GM12878 (cell line): ENCODE data around the gene KRTCAP3. TPM values are rescaled to one million over a fixed set of nuclear protein-coding genes. Genes with fewer than 3 reads are reported as not detected.

Experiments
- ASH2L ChIP-seq: fragments of 300-600, 200-600 bp; sonication (generic); IDR thresholded peaks from 2 replicates; pipeline ENCODE4 v1.6.1; 2017; ENCODE audit warnings: low read depth, mild to moderate bottlenecking, borderline replicate concordance
- BACH1 ChIP-seq: fragments of 450-650 bp; IDR thresholded peaks from 2 replicates; pipeline ENCODE4 v1.6.1; 2017; ENCODE audit warnings: mild to moderate bottlenecking, borderline replicate concordance
- CBX5 ChIP-seq: sonication (generic); IDR thresholded peaks from 2 replicates; pipeline ENCODE4 v1.6.1; 2016; ENCODE audit warnings: low read depth, moderate library complexity, mild to moderate bottlenecking, inconsistent platforms
- EED ChIP-seq: sonication (generic); IDR thresholded peaks from 2 replicates; pipeline ENCODE4 v1.6.1; 2016; ENCODE audit warnings: antibody characterized with exemption, low read depth
- FOXK2 ChIP-seq: fragments of 450-650 bp; IDR thresholded peaks from 2 replicates; pipeline ENCODE4 v1.6.1; 2017; ENCODE audit warnings: mild to moderate bottlenecking, moderate library complexity
- JUND ChIP-seq: IDR thresholded peaks from 2 replicates; pipeline ENCODE4 v1.6.1; 2012; ENCODE audit warnings: low read depth, mild to moderate bottlenecking, low read length, improper control_type of control experiment, moderate library complexity
- NFYB ChIP-seq: IDR thresholded peaks from 2 replicates; pipeline ENCODE4 v1.6.1; 2011; ENCODE audit warnings: low read depth, mild to moderate bottlenecking, low read length, improper control_type of control experiment, moderate library complexity; ENCODE audit not compliant: insufficient read depth
- NRF1 ChIP-seq: conservative IDR thresholded peaks from 2 replicates; pipeline ENCODE4 v1.6.1; 2011; ENCODE audit warnings: mild to moderate bottlenecking, low read depth, low read length, improper control_type of control experiment
- PAX8 ChIP-seq: fragments of 450-650 bp; IDR thresholded peaks from 2 replicates; pipeline ENCODE4 v1.6.1; 2017; ENCODE audit warnings: mild to moderate bottlenecking, moderate library complexity
- POLR2AphosphoS2 ChIP-seq: IDR thresholded peaks from 2 replicates; pipeline ENCODE4 v1.6.1; 2011; ENCODE audit warnings: low read depth, mild to moderate bottlenecking, low read length, improper control_type of control experiment, moderate library complexity
- TCF3 ChIP-seq: IDR thresholded peaks from 2 replicates; pipeline ENCODE4 v1.6.1; 2012; ENCODE audit warnings: low read depth, mild to moderate bottlenecking, low read length, borderline replicate concordance; ENCODE audit not compliant: insufficient read depth
- ZNF384 ChIP-seq: IDR thresholded peaks from 2 replicates; pipeline ENCODE4 v1.6.1; 2012; ENCODE audit warnings: low read depth, mild to moderate bottlenecking, low read length, improper control_type of control experiment, borderline replicate concordance
- ZSCAN29 ChIP-seq: fragments of 450-650 bp; IDR thresholded peaks from 2 replicates; pipeline ENCODE4 v1.6.1; 2017; ENCODE audit warnings: mild to moderate bottlenecking, moderate library complexity
- polyA plus RNA-seq, 11 experiments: library from polyadenylated mRNA; depleted of rRNA in 4 of 11; unstranded in 6 of 11; stranded (reverse) in 5 of 11; fragments of >200 nt; fragmentation: Nextera tagmentation in 4 of 11; fragmentation: Illumina TruSeq in 1 of 11; extraction: Ambion mirVana in 4 of 11; extraction: Trizol in 1 of 11; gene quantifications; 1 replicate in 1 of 11; 2 replicates in 10 of 11; pipeline versions ENCODE4 v1.2.1 to v1.2.3, GENCODE V29; 2011 to 2016; ENCODE audit warnings: inconsistent platforms in 2 of 11, missing spikeins in 2 of 11, low read depth in 1 of 11
- total RNA-seq, 4 experiments: library from RNA; depleted of rRNA in 3 of 4; stranded (reverse); fragments of >200 nt in 3 of 4; fragmentation: Illumina TruSeq in 1 of 4; extraction: Trizol in 1 of 4; gene quantifications; 2 replicates each; pipeline versions ENCODE4 v1.2.1 to v1.2.3, GENCODE V29; 2013 to 2021
- TF ChIP-seq, protein P1 (sequence below): IDR thresholded peaks from 2 replicates; pipeline ENCODE4 v1.6.1; 2012; ENCODE audit warnings: low read depth, low read length, improper control_type of control experiment
- TF ChIP-seq, protein P2 (sequence below): IDR thresholded peaks from 2 replicates; pipeline ENCODE4 v1.6.1; 2011; ENCODE audit warnings: low read depth, low read length, improper control_type of control experiment, borderline replicate concordance
- TF ChIP-seq, protein P3 (sequence below): fragments of 450-650 bp; formaldehyde crosslinking; IDR thresholded peaks from 2 replicates; pipeline ENCODE4 v1.4.0; 2022; ENCODE audit warnings: mild to moderate bottlenecking, moderate library complexity
- TF ChIP-seq, protein P4 (sequence below): fragments of 450-650 bp; IDR thresholded peaks from 2 replicates; pipeline ENCODE4 v1.6.1; 2017; ENCODE audit warnings: mild to moderate bottlenecking, moderate library complexity
- TF ChIP-seq, protein P5 (sequence below): fragments of 150-350 bp; IDR thresholded peaks from 2 replicates; pipeline ENCODE4 v1.6.1; 2014; ENCODE audit warnings: mild to moderate bottlenecking, low read depth, low read length

The KRTCAP3 gene
- total and polyA plus RNA-seq, 10 of the 15 experiments (the other 5 are each of a cell fraction or from before 2014, with no cell fraction given): 0.26 to 2.2 (median 0.82) TPM; not detected in 1

GRCh38 chr2:27489498-27490397 lies 47.6 kb downstream of the KRTCAP3 start, which contains the start of gene IFT172 (continued):
- TF ChIP-seq JUND: no peak
- TF ChIP-seq ASH2L: no peak
- TF ChIP-seq CBX5: no peak
- 0 out of 2 replicates have a peak, but pooled peaks have one; percentile 43 for TF ChIP-seq POLR2AphosphoS2
- TF ChIP-seq, protein P1, sequence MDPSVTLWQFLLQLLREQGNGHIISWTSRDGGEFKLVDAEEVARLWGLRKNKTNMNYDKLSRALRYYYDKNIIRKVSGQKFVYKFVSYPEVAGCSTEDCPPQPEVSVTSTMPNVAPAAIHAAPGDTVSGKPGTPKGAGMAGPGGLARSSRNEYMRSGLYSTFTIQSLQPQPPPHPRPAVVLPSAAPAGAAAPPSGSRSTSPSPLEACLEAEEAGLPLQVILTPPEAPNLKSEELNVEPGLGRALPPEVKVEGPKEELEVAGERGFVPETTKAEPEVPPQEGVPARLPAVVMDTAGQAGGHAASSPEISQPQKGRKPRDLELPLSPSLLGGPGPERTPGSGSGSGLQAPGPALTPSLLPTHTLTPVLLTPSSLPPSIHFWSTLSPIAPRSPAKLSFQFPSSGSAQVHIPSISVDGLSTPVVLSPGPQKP: no peak
- TF ChIP-seq, protein P2, sequence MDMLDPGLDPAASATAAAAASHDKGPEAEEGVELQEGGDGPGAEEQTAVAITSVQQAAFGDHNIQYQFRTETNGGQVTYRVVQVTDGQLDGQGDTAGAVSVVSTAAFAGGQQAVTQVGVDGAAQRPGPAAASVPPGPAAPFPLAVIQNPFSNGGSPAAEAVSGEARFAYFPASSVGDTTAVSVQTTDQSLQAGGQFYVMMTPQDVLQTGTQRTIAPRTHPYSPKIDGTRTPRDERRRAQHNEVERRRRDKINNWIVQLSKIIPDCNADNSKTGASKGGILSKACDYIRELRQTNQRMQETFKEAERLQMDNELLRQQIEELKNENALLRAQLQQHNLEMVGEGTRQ: no peak
- TF ChIP-seq FOXK2: peak; percentile 67
- TF ChIP-seq ZNF384: no peak
- peak; percentile 45; the same call in 1 of the 2 replicates for TF ChIP-seq NFYB
- no peak for TF ChIP-seq TCF3
- TF ChIP-seq, protein P3, sequence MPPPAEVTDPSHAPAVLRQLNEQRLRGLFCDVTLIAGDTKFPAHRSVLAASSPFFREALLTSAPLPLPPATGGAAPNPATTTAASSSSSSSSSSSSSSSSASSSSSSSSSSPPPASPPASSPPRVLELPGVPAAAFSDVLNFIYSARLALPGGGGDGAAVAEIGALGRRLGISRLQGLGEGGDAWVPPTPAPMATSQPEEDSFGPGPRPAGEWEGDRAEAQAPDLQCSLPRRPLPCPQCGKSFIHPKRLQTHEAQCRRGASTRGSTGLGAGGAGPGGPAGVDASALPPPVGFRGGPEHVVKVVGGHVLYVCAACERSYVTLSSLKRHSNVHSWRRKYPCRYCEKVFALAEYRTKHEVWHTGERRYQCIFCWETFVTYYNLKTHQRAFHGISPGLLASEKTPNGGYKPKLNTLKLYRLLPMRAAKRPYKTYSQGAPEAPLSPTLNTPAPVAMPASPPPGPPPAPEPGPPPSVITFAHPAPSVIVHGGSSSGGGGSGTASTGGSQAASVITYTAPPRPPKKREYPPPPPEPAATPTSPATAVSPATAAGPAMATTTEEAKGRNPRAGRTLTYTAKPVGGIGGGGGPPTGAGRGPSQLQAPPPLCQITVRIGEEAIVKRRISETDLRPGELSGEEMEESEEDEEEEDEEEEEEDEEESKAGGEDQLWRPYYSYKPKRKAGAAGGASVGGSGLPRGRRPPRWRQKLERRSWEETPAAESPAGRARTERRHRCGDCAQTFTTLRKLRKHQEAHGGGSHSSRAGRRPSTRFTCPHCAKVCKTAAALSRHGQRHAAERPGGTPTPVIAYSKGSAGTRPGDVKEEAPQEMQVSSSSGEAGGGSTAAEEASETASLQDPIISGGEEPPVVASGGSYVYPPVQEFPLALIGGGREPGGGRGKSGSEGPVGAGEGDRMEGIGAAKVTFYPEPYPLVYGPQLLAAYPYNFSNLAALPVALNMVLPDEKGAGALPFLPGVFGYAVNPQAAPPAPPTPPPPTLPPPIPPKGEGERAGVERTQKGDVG (CRISPR knock-in tag): no peak
- TF ChIP-seq BACH1: no peak
- TF ChIP-seq EED: no peak
- TF ChIP-seq, protein P4, sequence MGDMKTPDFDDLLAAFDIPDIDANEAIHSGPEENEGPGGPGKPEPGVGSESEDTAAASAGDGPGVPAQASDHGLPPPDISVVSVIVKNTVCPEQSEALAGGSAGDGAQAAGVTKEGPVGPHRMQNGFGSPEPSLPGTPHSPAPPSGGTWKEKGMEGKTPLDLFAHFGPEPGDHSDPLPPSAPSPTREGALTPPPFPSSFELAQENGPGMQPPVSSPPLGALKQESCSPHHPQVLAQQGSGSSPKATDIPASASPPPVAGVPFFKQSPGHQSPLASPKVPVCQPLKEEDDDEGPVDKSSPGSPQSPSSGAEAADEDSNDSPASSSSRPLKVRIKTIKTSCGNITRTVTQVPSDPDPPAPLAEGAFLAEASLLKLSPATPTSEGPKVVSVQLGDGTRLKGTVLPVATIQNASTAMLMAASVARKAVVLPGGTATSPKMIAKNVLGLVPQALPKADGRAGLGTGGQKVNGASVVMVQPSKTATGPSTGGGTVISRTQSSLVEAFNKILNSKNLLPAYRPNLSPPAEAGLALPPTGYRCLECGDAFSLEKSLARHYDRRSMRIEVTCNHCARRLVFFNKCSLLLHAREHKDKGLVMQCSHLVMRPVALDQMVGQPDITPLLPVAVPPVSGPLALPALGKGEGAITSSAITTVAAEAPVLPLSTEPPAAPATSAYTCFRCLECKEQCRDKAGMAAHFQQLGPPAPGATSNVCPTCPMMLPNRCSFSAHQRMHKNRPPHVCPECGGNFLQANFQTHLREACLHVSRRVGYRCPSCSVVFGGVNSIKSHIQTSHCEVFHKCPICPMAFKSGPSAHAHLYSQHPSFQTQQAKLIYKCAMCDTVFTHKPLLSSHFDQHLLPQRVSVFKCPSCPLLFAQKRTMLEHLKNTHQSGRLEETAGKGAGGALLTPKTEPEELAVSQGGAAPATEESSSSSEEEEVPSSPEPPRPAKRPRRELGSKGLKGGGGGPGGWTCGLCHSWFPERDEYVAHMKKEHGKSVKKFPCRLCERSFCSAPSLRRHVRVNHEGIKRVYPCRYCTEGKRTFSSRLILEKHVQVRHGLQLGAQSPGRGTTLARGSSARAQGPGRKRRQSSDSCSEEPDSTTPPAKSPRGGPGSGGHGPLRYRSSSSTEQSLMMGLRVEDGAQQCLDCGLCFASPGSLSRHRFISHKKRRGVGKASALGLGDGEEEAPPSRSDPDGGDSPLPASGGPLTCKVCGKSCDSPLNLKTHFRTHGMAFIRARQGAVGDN: no peak
- TF ChIP-seq PAX8: no peak
- TF ChIP-seq NRF1: peak; percentile 89
- no peak for TF ChIP-seq ZSCAN29
- TF ChIP-seq, protein P5, sequence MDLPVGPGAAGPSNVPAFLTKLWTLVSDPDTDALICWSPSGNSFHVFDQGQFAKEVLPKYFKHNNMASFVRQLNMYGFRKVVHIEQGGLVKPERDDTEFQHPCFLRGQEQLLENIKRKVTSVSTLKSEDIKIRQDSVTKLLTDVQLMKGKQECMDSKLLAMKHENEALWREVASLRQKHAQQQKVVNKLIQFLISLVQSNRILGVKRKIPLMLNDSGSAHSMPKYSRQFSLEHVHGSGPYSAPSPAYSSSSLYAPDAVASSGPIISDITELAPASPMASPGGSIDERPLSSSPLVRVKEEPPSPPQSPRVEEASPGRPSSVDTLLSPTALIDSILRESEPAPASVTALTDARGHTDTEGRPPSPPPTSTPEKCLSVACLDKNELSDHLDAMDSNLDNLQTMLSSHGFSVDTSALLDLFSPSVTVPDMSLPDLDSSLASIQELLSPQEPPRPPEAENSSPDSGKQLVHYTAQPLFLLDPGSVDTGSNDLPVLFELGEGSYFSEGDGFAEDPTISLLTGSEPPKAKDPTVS: no peak
